Subcutaneous abdominal adipose tissue (tissue), 5 donors: ENCODE measurements around the gene CAMKK1.

Experiments used
- H3K27ac ChIP-seq: one replicate; pipeline ENCODE4 v1.7.0; 2013; ENCODE audit warnings: low read depth, mild to moderate bottlenecking, inconsistent platforms, low read length, moderate library complexity
- H3K27me3 ChIP-seq, 5 donors: one replicate each; pipeline ENCODE4 v1.7.0; 2013; ENCODE audit warnings: low read length in 5 of 5, inconsistent platforms in 1 of 5; ENCODE audit not compliant: control insufficient read depth in 5 of 5, insufficient read depth in 4 of 5
- H3K36me3 ChIP-seq, 5 donors: one replicate each; pipeline ENCODE4 v1.7.0; 2013; ENCODE audit warnings: low read length in 5 of 5; ENCODE audit not compliant: control insufficient read depth in 5 of 5, insufficient read depth in 5 of 5
- H3K4me1 ChIP-seq, 5 donors: one replicate each; pipeline ENCODE4 v1.7.0; 2013; ENCODE audit warnings: low read length in 5 of 5, mild to moderate bottlenecking in 3 of 5, moderate library complexity in 1 of 5; ENCODE audit not compliant: control insufficient read depth in 5 of 5, insufficient read depth in 5 of 5
- H3K4me3 ChIP-seq, 5 donors: one replicate each; pipeline ENCODE4 v1.7.0; 2013; ENCODE audit warnings: low read length in 5 of 5, low read depth in 1 of 5
- H3K9ac ChIP-seq, 5 donors: one replicate each; pipeline ENCODE4 v1.7.0; 2013; ENCODE audit warnings: low read length in 5 of 5, mild to moderate bottlenecking in 4 of 5, moderate library complexity in 3 of 5
- H3K9me3 ChIP-seq, 5 donors: one replicate each; pipeline ENCODE4 v1.7.0; 2013; ENCODE audit warnings: low read length in 5 of 5; ENCODE audit not compliant: control insufficient read depth in 5 of 5
- donor health status: healthy.
- donor health status: healthy.
- donor health status: healthy.
- donor health status: healthy.
- donor health status: healthy.

The CAMKK1 gene

DNA sequence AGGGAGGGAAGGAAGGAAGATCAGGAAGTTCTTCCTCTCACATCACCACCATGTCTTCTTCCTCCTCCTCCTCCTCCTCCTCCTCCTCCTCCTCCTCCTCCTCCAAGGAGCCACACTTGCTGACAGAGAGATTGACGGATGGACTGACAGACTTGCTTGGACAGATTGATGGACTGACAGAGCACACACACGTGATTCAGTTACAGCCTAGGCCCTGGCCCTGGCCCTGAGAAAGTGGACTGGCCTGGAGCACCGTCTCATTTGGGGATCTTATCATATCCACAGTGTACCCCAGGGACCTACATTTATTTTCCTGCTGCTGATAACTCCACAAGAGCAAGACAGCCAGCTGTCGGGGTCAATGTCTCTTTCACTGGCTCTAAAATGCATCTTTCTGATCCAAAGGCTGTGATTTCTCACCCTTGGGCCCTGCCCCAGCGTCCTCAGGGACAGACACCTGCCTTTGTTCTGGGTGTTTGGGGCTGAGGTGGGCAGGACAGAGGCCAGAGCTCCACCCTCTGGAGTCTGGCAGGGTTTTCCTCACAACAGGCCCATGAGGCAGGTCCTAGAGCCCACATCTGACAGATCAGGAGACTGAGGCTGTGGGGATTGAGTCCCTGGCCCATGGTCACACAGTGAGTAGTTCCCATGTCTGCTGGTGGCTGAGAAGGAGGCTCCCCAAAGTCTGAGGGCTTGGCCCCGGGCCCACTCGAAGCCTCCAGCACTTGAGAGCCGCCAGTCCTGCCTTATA lies 25.7 kb upstream of the CAMKK1 start:
- Histone ChIP-seq H3K4me1 (peaks cover 0 to 27% (median 8%) of the 10 kb centered on the region in 5 donors), H3K9ac (no peak overlapping the region), H3K27ac (no peak overlapping the region), H3K36me3 (no peaks in the 10 kb centered on the region), H3K4me3 (no peak overlapping the region), H3K9me3 (no peaks in the 10 kb centered on the region), H3K27me3 (peaks cover 0 to 6% (median 0%) of the 10 kb centered on the region in 5 donors)

DNA sequence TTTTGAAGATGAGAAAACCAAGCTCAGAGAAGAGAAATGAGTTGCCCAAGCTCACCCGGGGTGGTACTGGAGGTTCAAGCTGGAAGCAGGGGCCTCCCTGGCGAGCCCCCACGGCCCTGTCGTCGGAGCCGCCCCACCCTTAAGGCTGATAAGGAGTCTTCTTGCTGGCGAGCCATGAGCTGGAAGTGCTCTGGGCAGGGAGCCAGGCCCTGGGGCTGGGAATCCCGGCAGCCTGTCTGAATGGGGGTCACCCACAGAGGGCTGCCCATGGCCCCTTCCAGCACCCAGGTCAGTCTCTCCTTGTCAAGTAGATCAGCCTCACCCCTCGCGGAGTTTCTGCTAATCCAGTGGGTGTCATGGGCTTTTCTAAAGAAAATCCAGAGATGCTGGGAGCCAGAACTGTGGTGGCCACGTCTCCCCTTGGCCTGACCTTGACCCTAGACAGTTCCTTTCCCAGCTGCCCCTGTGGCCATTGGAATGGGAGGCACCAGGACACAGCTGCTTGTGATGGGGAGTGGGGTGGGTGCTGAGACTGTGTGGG lies 24.6 kb upstream of the CAMKK1 start:
- peaks cover 0 to 6% (median 0%) of the 10 kb centered on the region in 5 donors for H3K27me3 ChIP-seq
- no peak overlapping the region for H3K27ac ChIP-seq
- H3K4me1 ChIP-seq, result peaks cover 0 to 28% (median 9%) of the 10 kb centered on the region in 5 donors
- no peaks in the 10 kb centered on the region for H3K9me3 ChIP-seq
- H3K9ac ChIP-seq, result no peak overlapping the region
- H3K4me3 ChIP-seq, result no peak overlapping the region
- H3K36me3 ChIP-seq, result no peaks in the 10 kb centered on the region

DNA sequence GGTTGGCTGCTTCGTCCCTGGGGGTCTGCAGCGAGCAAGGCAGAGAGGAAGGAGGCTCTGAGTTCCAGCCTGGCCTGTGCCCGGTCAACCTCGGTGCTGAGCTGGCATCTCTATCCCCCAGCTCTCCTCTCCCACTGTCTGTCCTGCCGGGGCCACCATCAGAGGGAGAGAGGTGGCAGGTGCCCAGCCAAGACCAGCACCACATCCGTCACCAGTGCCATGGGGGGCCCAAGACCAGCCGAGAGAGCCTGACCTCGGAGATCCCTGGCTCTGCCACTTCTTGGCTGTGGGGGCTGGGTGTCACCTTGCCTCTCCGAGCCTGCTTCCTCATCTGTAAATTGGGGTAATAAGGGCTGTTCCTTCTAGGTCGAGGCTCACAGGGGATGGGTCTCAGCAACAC lies 24.0 kb upstream of the CAMKK1 start:
- peaks cover 0 to 29% (median 9%) of the 10 kb centered on the region in 5 donors for H3K4me1 ChIP-seq
- peaks cover 0 to 1% (median 0%) of the 10 kb centered on the region in 5 donors for H3K9me3 ChIP-seq
- no peak overlapping the region for H3K27ac ChIP-seq
- no peak overlapping the region for H3K9ac ChIP-seq
- H3K36me3 ChIP-seq, result no peaks in the 10 kb centered on the region
- peaks cover 0 to 6% (median 0%) of the 10 kb centered on the region in 5 donors for H3K27me3 ChIP-seq
- no peak overlapping the region for H3K4me3 ChIP-seq

DNA sequence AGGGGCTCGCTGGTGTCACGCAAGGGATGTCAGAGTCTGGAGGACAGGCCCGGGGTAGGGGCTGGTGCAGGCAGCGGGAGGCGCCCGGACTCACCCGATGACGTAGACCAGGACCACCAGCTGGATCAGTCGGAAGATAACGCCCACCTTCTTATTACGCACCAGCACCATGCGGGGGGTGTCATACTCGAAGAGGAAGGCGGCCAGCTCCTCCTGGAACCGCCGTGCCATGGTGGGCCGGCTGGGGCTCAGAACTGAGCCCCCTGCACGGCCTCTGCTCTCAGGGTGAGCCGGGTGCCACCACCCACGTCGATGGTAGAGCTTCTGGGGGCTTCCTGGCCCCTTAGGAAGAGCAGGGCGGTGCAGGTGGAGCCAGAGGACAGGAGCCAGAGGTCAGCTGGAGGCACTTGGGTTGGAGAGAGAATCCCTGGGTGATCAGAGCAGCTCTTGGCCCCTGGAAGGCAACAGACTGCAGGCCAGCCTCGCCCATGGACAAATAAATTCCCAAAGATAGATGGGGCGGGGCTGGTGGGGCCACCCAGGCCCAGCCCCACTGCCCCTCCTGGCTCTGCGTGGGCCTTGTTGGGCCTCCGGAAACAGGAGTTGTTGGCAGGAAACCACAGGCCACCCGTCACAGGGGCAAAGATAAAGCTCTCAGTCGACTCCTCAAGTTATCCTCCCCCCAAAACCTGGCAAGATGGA lies 23.3 kb upstream of the CAMKK1 start, which contains the start of gene P2RX1:
Gene P2RX1 (minus strand): TSS at position 471 of the 702 bp plus-strand sequence. CDS start 240 bp downstream, at position 231.
- H3K9ac ChIP-seq, result no peak within 1 kb of the TSS
- H3K9me3 ChIP-seq, result peaks cover 0 to 2% (median 0%) of the 10 kb centered on the region in 5 donors
- peaks cover 0 to 8% (median 0%) of the 10 kb centered on the region in 5 donors for H3K27me3 ChIP-seq
- no peaks in the 10 kb centered on the region for H3K36me3 ChIP-seq
- H3K27ac ChIP-seq, result no peak within 1 kb of the TSS
- peak within 1 kb of the TSS in 2 of 5 donors; percentile 16 to 26 for H3K4me3 ChIP-seq
- H3K4me1 ChIP-seq, result peaks cover 0 to 35% (median 9%) of the 10 kb centered on the region in 5 donors

DNA sequence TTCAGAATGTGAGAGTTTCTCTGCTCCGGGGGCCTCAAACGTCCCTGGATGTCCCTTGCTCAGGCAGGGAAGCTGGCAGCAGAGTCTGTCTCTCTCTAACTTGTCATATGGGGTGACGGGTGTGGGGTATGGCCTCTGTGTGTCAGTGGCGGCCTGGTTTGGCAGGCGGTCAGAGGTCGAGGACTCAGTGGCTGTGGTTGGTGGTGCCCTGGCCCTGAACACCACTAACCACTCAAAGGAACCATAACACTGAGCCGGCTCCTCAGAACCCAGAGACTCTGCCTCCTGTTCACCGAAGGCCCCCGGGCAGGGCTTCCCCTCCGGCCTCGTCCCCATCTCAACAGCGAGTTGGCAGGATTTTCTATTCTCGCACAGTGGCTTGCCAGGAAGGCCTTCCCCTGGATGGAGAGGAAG lies 22.7 kb upstream of the CAMKK1 start:
- Histone ChIP-seq H3K4me3 (peak overlapping the region in 1 of 5 donors; percentile 26), H3K4me1 (peaks cover 0 to 37% (median 9%) of the 10 kb centered on the region in 5 donors), H3K27ac (no peak overlapping the region), H3K9me3 (peaks cover 0 to 2% (median 0%) of the 10 kb centered on the region in 5 donors), H3K36me3 (no peaks in the 10 kb centered on the region), H3K27me3 (peaks cover 0 to 8% (median 0%) of the 10 kb centered on the region in 5 donors), H3K9ac (no peak overlapping the region)

DNA sequence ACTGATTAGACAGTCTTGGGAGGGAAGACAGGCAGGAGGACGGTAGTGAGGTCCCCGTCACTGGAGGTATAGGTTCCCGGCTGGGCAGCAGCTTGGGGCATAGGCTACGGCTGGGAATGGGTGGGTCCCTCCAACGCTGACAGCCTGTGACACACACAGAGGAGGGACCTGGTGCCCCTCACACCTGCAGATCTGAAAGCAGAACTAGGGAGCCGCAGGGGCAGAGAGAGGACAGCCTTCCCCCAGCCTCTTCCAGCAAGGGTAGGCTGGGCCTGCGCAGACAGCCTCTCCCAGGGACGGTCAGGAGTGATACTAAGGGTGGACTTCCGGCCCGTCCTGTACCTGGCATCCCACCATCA lies 21.4 kb upstream of the CAMKK1 start:
- Histone ChIP-seq H3K9ac (no peak overlapping the region), H3K9me3 (peaks cover 0 to 2% (median 0%) of the 10 kb centered on the region in 5 donors), H3K4me1 (peaks cover 0 to 37% (median 9%) of the 10 kb centered on the region in 5 donors), H3K4me3 (peak overlapping the region in 1 of 5 donors; percentile 2), H3K36me3 (no peaks in the 10 kb centered on the region), H3K27ac (no peak overlapping the region), H3K27me3 (peaks cover 0 to 8% (median 0%) of the 10 kb centered on the region in 5 donors)

DNA sequence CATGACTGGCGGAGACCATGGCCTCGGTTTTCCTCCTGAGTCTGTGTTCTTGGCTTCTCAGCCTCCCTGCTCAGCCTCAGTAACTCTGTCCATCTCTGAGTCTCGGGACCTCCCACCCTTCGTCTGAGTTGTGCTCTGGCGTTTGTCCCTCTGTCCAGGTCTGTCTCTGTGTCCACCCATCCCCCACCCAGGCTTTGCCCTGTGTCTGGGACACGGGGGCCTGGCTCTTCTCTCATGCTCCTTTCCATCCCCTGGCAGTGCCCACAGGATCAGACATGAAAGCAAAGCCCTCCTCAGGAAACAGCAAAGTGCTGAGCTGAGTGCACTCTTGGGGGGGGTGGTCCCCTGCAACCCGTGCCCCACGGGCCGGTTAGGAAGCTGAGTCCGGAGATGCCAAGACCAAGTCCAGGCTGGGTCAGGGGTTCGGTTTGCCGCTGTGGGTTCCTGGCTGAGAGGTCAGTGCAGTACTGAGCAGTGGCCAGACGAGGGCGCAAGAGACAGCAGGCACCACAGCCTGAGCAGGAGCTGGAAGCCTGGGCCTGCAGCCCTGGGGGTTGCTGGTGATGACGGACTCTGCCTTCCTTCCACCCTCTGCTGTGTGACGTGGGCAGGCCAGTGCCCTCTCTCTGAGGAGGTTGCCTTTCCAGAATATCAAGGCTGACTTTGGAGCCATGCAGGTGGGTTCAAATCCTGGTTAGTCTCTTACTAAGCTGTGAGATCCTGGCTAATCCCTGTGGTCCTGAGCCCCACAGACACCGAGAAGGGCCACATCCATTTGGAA lies 20.9 kb upstream of the CAMKK1 start:
- no peak overlapping the region for H3K27ac ChIP-seq
- no peaks in the 10 kb centered on the region for H3K36me3 ChIP-seq
- peaks cover 0 to 2% (median 0%) of the 10 kb centered on the region in 5 donors for H3K9me3 ChIP-seq
- H3K9ac ChIP-seq, result no peak overlapping the region
- H3K4me1 ChIP-seq, result peaks cover 0 to 37% (median 9%) of the 10 kb centered on the region in 5 donors
- H3K27me3 ChIP-seq, result peaks cover 0 to 8% (median 0%) of the 10 kb centered on the region in 5 donors
- H3K4me3 ChIP-seq, result no peak overlapping the region

DNA sequence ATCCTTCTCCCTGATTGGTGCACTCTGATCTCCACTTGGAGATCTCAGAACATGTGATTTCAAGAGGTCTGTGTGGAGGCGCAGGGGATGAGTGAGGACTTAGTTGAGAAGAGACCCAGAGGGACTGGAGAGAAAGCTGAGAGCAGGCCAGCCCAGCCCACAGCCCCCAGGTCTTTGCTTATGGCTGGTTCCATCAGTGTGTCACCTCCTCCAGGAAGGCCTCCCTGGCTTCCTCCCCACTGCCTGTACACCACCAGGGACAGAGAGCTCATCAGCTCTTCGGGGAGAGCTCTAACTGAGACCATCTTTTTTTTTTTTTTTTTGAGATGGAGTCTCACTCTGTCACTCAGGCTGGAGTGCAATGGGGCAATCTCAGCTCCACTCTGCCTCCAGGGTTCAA lies 20.0 kb upstream of the CAMKK1 start:
- peaks cover 0 to 2% (median 0%) of the 10 kb centered on the region in 5 donors for H3K9me3 ChIP-seq
- H3K4me1 ChIP-seq, result peaks cover 0 to 37% (median 9%) of the 10 kb centered on the region in 5 donors
- H3K27ac ChIP-seq, result no peak overlapping the region
- no peak overlapping the region for H3K4me3 ChIP-seq
- H3K36me3 ChIP-seq, result no peaks in the 10 kb centered on the region
- no peak overlapping the region for H3K9ac ChIP-seq
- peaks cover 0 to 8% (median 0%) of the 10 kb centered on the region in 5 donors for H3K27me3 ChIP-seq

DNA sequence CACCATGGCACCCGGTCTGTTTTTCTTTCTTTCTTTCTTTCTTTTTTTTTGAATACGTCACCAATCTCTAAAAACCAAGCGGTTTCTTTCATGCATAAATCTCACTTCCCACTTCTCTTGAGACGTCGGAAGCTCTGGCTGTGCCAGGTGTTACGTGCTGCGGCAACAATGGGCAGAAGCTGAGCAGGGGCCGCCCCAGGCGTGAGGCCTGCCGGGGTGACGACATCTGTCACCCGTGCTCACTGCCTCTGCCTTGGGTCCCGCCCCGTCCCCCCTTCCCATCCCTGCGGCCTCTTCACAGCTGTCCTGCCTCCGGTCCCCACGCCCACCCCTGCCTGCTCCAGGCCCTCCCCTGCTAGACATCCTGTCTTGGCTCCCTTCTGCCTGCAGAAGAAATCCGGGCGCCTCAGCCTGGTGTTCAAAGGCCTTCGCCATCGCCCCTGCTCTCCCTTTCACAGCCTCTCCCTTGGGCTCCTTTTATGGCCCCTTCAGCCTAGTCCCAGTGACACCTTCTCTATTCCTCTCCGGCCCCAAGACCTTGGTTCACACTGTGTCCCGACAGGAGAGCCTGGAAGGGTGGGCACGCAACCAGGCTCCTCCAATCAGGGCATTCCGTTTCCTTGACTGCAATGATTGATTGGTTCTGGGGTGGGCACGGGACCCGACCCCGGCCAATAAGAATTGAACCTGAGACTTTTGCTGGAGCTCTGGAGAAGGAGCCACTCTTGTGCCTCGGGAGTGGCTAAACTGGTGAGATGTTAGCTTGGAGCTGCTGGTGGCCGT lies 18.6 kb upstream of the CAMKK1 start:
- Histone ChIP-seq H3K27ac (no peak overlapping the region), H3K9me3 (peaks cover 0 to 2% (median 0%) of the 10 kb centered on the region in 5 donors), H3K4me1 (peaks cover 0 to 25% (median 4%) of the 10 kb centered on the region in 5 donors), H3K27me3 (peaks cover 0 to 2% (median 0%) of the 10 kb centered on the region in 5 donors), H3K4me3 (no peak overlapping the region), H3K36me3 (no peaks in the 10 kb centered on the region), H3K9ac (no peak overlapping the region)
